ENCODE data around the gene OGFR.

The OGFR gene

GRCh38 chr20:62795023-62795761 is 9.4 kb upstream of the OGFR start:
- Histone ChIP-seq H3K27ac (peak overlapping the region; percentile 87 to 89), H3K4me3 (peak overlapping the region; percentile 89)
- DNase-seq (ENCODE audit: low spot score): no peak
- no peak for TF ChIP-seq CTCF (IDR thresholded peaks at IDR 0.05)

DNA sequence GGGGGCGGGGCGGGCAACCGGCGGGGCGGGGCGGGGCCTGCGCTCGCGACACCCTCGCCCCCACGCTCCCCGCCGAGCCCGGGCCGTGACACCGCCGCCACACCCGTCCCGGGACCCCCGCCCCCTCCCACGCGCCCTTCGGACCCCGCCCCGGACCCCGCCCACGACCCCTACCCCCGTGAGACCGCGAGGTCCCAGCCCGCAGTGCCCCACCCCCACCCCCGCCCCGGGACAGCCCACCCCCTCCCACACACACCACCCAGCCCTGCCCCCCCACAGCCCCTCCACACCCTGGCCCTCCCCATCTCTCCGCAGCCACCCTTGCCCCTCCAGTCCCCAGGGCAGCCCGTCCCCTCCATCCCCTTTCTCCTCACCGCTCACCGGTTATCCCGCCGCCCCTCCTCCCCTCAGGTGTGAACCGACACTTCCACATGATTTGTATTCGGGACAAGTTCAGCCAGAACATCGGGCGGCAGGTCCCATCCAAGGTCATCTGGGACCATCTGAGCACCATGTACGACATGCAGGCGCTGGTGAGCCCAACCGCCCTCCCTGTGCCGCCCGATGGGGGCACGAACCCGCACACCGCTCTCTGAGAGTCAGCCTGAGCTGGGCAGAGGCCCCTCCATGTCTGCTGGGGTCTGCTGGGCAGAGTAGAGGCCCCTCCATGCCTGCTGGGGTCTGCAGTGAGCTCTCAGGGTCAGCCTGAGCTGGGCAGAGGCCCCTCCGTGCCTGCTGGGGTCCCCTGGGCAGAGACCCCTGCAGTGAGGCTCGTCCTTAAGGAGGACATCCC is 7.7 kb upstream of the OGFR start:
- no peak for TF ChIP-seq CTCF (IDR thresholded peaks at IDR 0.05)
- Histone ChIP-seq H3K4me3 (peak overlapping the region; percentile 89), H3K27ac (peak overlapping the region; percentile 87 to 91)
- no peak for DNase-seq (ENCODE audit: low spot score)

GRCh38 chr20:62797671-62798532 is 6.7 kb upstream of the OGFR start:
- Histone ChIP-seq H3K27ac (peak overlapping the region; percentile 87 to 91), H3K4me3 (no peak overlapping the region)
- DNase-seq (ENCODE audit: low spot score): no peak
- TF ChIP-seq CTCF (IDR thresholded peaks at IDR 0.05): no peak

DNA sequence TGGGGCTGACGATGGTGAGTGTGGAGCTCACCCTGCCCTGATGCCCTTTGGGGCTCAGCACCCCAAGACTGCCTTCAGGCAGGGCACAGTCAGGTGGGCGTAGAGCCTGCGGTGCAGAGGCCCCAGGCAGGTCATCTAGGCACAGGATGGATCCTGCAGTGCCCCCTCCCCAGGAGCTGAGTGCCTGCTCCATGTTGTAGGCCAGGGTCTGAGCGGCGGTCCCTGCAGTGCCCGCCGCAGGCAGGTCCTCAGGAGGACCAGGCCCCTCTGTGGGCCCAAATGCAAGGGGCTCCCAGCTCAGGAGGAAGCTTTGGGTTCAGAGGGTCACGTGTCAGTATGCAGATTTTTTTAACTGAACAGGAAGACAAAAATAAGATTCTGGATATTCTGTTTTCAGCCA is 5.6 kb upstream of the OGFR start:
- H3K27ac ChIP-seq: no peak overlapping the region

DNA sequence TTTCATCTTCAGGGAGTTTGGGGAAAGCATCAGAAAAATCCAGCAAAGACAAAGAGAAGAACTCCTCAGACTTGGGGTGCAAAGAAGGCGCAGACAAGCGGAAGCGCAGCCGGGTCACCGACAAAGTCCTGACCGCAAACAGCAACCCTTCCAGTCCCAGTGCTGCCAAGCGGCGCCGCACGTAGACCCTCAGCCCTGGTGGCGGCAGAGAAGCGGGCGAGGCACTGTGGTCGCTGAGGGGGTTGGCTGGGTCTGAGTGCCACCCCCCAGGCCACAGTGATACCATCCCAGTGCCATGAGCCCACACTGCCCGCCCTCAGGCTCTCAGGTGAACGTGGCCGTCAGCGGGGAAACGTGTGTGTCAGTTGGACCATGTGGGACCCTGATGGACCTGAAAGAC is 5.2 kb upstream of the OGFR start:
- Histone ChIP-seq H3K27ac (no peak overlapping the region), H3K4me3 (no peak overlapping the region)
- no peak for TF ChIP-seq CTCF (IDR thresholded peaks at IDR 0.05)
- no peak for DNase-seq (ENCODE audit: low spot score)

More for the DNA sequence above, 5.6 kb upstream of the OGFR start:
- no peak overlapping the region for H3K4me3 ChIP-seq
- no peak for TF ChIP-seq CTCF (IDR thresholded peaks at IDR 0.05)
- no peak for DNase-seq (ENCODE audit: low spot score)

DNA sequence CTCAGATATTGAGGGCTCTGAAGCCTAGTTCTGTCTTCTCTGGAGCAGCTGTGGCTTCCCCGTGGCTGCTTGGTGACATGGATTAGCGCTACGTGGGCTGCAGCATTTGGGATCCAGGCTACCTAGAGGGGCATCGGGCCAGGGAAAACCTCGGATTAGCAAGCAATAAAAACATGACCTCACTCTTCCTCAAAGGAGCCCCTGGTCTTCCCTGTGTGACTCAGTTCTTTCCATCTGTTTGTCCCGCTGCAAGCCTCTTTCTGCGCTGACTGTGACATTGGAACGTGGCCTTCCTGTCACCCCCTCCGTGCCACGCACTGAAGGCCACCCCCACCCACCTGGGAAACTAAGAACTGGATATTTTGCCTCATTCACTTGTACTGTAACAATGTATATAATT is 4.8 kb upstream of the OGFR start:
- no peak overlapping the region for H3K27ac ChIP-seq
- no peak for TF ChIP-seq CTCF (IDR thresholded peaks at IDR 0.05)
- DNase-seq (ENCODE audit: low spot score): no peak
- H3K4me3 ChIP-seq: no peak overlapping the region
